ENCODE measurements around the gene GID8. TPM values are rescaled to one million over a fixed set of nuclear protein-coding genes. Genes with fewer than 3 reads are reported as not detected.

GID8 gene
- total and polyA plus RNA-seq, 5 donors = 8.9 to 22.1 (median 19.7) TPM

GRCh38 chr20:62895539-62895938 is 42.4 kb upstream of the GID8 start:
- no peaks in the 10 kb centered on the region for H3K4me1 ChIP-seq (ENCODE audit: control insufficient read depth, insufficient read depth, low read length)
- DNase-seq = no peak
- H3K27me3 ChIP-seq (ENCODE audit: control insufficient read depth, insufficient read depth) = no peaks in the 10 kb centered on the region
- no peak for ATAC-seq
- H3K27ac ChIP-seq (ENCODE audit: low read length) = no peak overlapping the region
- no peak overlapping the region for H3K4me3 ChIP-seq (ENCODE audit: low read length)
- 86% methylated on average over 9 of the region's 9 CpGs for WGBS
- H3K9me3 ChIP-seq (ENCODE audit: control insufficient read depth, low read length) = no peaks in the 10 kb centered on the region
- intact Hi-C loops (cut with DNase I) = loop anchor here in 2 of 4 donors (5.0 to 10.0 kb wide), 2 partner anchors 49 to 112 kb away; partner anchors contain the start of gene BHLHE23 (in 1 of the 2)

GRCh38 chr20:62896526-62896925 is 41.4 kb upstream of the GID8 start:
- 94% methylated on average over 16 of the region's 16 CpGs for WGBS
- no peak for ATAC-seq

GRCh38 chr20:62897666-62898065 is 40.3 kb upstream of the GID8 start:
- WGBS = 66% methylated on average over 11 of the region's 11 CpGs
- intact Hi-C loops (cut with DNase I) = loop anchor here in 2 of 4 donors (5.0 to 10.0 kb wide), 2 partner anchors 47 to 110 kb away; partner anchors contain the start of gene BHLHE23 (in 1 of the 2)
- Histone ChIP-seq H3K4me1 (ENCODE audit: control insufficient read depth, insufficient read depth, low read length) (no peaks in the 10 kb centered on the region), H3K4me3 (ENCODE audit: low read length) (no peak overlapping the region), H3K27ac (ENCODE audit: low read length) (no peak overlapping the region), H3K27me3 (ENCODE audit: control insufficient read depth, insufficient read depth) (no peaks in the 10 kb centered on the region), H3K9me3 (ENCODE audit: control insufficient read depth, low read length) (no peaks in the 10 kb centered on the region)
- DNase-seq (no peak), ATAC-seq (no peak)

More at GRCh38 chr20:62896526-62896925, 41.4 kb upstream of the GID8 start:
- Histone ChIP-seq H3K27me3 (ENCODE audit: control insufficient read depth, insufficient read depth) (no peaks in the 10 kb centered on the region), H3K4me1 (ENCODE audit: control insufficient read depth, insufficient read depth, low read length) (no peaks in the 10 kb centered on the region), H3K27ac (ENCODE audit: low read length) (no peak overlapping the region), H3K9me3 (ENCODE audit: control insufficient read depth, low read length) (no peaks in the 10 kb centered on the region), H3K4me3 (ENCODE audit: low read length) (no peak overlapping the region)
- intact Hi-C loops (cut with DNase I) = loop anchor here in 2 of 4 donors (5.0 to 10.0 kb wide), 2 partner anchors 48 to 111 kb away; partner anchors contain the start of gene BHLHE23 (in 1 of the 2)
- DNase-seq = no peak

- DNase-seq = no peak
- H3K9me3 ChIP-seq (ENCODE audit: control insufficient read depth, low read length) = no peaks in the 10 kb centered on the region
- no peak overlapping the region for H3K27ac ChIP-seq (ENCODE audit: low read length)
- WGBS = 74% methylated on average over 16 of the region's 16 CpGs
- no peaks in the 10 kb centered on the region for H3K4me1 ChIP-seq (ENCODE audit: control insufficient read depth, insufficient read depth, low read length)
- no peak overlapping the region for H3K4me3 ChIP-seq (ENCODE audit: low read length)
- ATAC-seq = no peak
- intact Hi-C loops (cut with DNase I) = loop anchor here in 2 of 4 donors (5.0 to 10.0 kb wide), 2 partner anchors 46 to 109 kb away; partner anchors contain the start of gene BHLHE23 (in 1 of the 2)
- no peaks in the 10 kb centered on the region for H3K27me3 ChIP-seq (ENCODE audit: control insufficient read depth, insufficient read depth)
Measured at GRCh38 chr20:62898093-62898964, 39.6 kb upstream of the GID8 start.

- WGBS = 34% methylated on average over 16 of the region's 16 CpGs
- ATAC-seq = no peak
- intact Hi-C loops (cut with DNase I) = loop anchor here in 2 of 4 donors (5.0 to 10.0 kb wide), 2 partner anchors 46 to 108 kb away; partner anchors contain the start of gene BHLHE23 (in 1 of the 2)
Measured at GRCh38 chr20:62898970-62899632, 38.8 kb upstream of the GID8 start.

GRCh38 chr20:62899633-62900051 is 38.3 kb upstream of the GID8 start:
- no peak overlapping the region for H3K4me3 ChIP-seq (ENCODE audit: low read length)
- H3K9me3 ChIP-seq (ENCODE audit: control insufficient read depth, low read length) = no peaks in the 10 kb centered on the region
- DNase-seq (peak in 1 of 3 donors; percentile 55), ATAC-seq (peak; percentile 55 to 60)
- WGBS = 4% methylated on average over 6 of the region's 6 CpGs
- H3K27me3 ChIP-seq (ENCODE audit: control insufficient read depth, insufficient read depth) = no peaks in the 10 kb centered on the region
- H3K4me1 ChIP-seq (ENCODE audit: control insufficient read depth, insufficient read depth, low read length) = no peaks in the 10 kb centered on the region
- intact Hi-C loops (cut with DNase I) = loop anchor here in 2 of 4 donors (5.0 to 10.0 kb wide), 2 partner anchors 45 to 108 kb away; partner anchors contain the start of gene BHLHE23 (in 1 of the 2)
- H3K27ac ChIP-seq (ENCODE audit: low read length) = no peak overlapping the region

More at GRCh38 chr20:62898970-62899632, 38.8 kb upstream of the GID8 start:
- no peaks in the 10 kb centered on the region for H3K27me3 ChIP-seq (ENCODE audit: control insufficient read depth, insufficient read depth)
- no peak overlapping the region for H3K27ac ChIP-seq (ENCODE audit: low read length)
- no peak overlapping the region for H3K4me3 ChIP-seq (ENCODE audit: low read length)
- DNase-seq = no peak
- H3K4me1 ChIP-seq (ENCODE audit: control insufficient read depth, insufficient read depth, low read length) = no peaks in the 10 kb centered on the region
- H3K9me3 ChIP-seq (ENCODE audit: control insufficient read depth, low read length) = no peaks in the 10 kb centered on the region

GRCh38 chr20:62900052-62900691 is 37.8 kb upstream of the GID8 start:
- Histone ChIP-seq H3K27ac (ENCODE audit: low read length) (no peak overlapping the region), H3K4me1 (ENCODE audit: control insufficient read depth, insufficient read depth, low read length) (no peaks in the 10 kb centered on the region)
- 1% methylated on average over 11 of the region's 11 CpGs for WGBS

GRCh38 chr20:62900692-62901584 is 37.0 kb upstream of the GID8 start:
- intact Hi-C loops (cut with DNase I) = no loop called here
- no peaks in the 10 kb centered on the region for H3K4me1 ChIP-seq (ENCODE audit: control insufficient read depth, insufficient read depth, low read length)
- H3K27me3 ChIP-seq (ENCODE audit: control insufficient read depth, insufficient read depth) = no peaks in the 10 kb centered on the region
- H3K4me3 ChIP-seq (ENCODE audit: low read length) = no peak overlapping the region
- H3K27ac ChIP-seq (ENCODE audit: low read length) = no peak overlapping the region
- ATAC-seq = peak in 1 of 2 donors; percentile 4
- 53% methylated on average over 20 of the region's 20 CpGs for WGBS
- DNase-seq = no peak
- no peaks in the 10 kb centered on the region for H3K9me3 ChIP-seq (ENCODE audit: control insufficient read depth, low read length)

More at GRCh38 chr20:62900052-62900691, 37.8 kb upstream of the GID8 start:
- H3K27me3 ChIP-seq (ENCODE audit: control insufficient read depth, insufficient read depth) = no peaks in the 10 kb centered on the region
- peak; percentile 72 to 90 (median 89) for DNase-seq
- intact Hi-C loops (cut with DNase I) = no loop called here
- no peak overlapping the region for H3K4me3 ChIP-seq (ENCODE audit: low read length)
- ATAC-seq = peak; percentile 92 to 93
- no peaks in the 10 kb centered on the region for H3K9me3 ChIP-seq (ENCODE audit: control insufficient read depth, low read length)

- ATAC-seq = no peak
- Histone ChIP-seq H3K4me3 (ENCODE audit: low read length) (no peak overlapping the region), H3K9me3 (ENCODE audit: control insufficient read depth, low read length) (no peaks in the 10 kb centered on the region), H3K4me1 (ENCODE audit: control insufficient read depth, insufficient read depth, low read length) (no peaks in the 10 kb centered on the region), H3K27me3 (ENCODE audit: control insufficient read depth, insufficient read depth) (no peaks in the 10 kb centered on the region), H3K27ac (ENCODE audit: low read length) (no peak overlapping the region)
- WGBS = 86% methylated on average over 11 of the region's 11 CpGs
- DNase-seq = no peak
- intact Hi-C loops (cut with DNase I) = no loop called here
Measured at GRCh38 chr20:62901891-62902290, 36.1 kb upstream of the GID8 start.
